Activated B cell treated with CpG ODN at 0.5 μM for 24 hours (primary cell): ENCODE measurements around the gene MLN. TPM values are rescaled to one million over a fixed set of nuclear protein-coding genes. Genes with fewer than 3 reads are reported as not detected.

Experiments used
- ATAC-seq: fragments of 200-7000 bp; cut with Tn5 transposase; one replicate; pipeline ENCODE4 v1.10.0; 2021; ENCODE audit warnings: low read depth, mild to moderate bottlenecking, moderate library complexity
- CTCF ChIA-PET: fragments of 350-600 bp; sonication (Branson Sonifier 250); formaldehyde crosslinking; loops from one replicate; lab custom pipeline; 2021; ENCODE audit warnings: antibody characterized with exemption; lab: Charles Lee
- POLR2A ChIA-PET: fragments of 350-600 bp; sonication (Branson Sonifier 250); formaldehyde crosslinking; loops from one replicate; lab custom pipeline; 2021; ENCODE audit warnings: antibody characterized with exemption; lab: Charles Lee
- DNase-seq: peaks from one replicate; pipeline ENCODE4 v3.0.0; 2022
- H3K27ac Mint-ChIP-seq: one replicate; pipeline ENCODE4 v1.8.0; 2020; ENCODE audit warnings: mixed read lengths
- H3K27me3 Mint-ChIP-seq: one replicate; pipeline ENCODE4 v1.8.0; 2021; ENCODE audit warnings: mixed read lengths
- H3K36me3 Mint-ChIP-seq: one replicate; pipeline ENCODE4 v1.8.0; 2021; ENCODE audit warnings: low read depth, mixed read lengths
- H3K4me1 Mint-ChIP-seq: one replicate; pipeline ENCODE4 v1.8.0; 2021; ENCODE audit warnings: mixed read lengths
- H3K4me3 Mint-ChIP-seq: one replicate; pipeline ENCODE4 v1.8.0; 2020; ENCODE audit warnings: mild to moderate bottlenecking, mixed read lengths
- H3K9me3 Mint-ChIP-seq: one replicate; pipeline ENCODE4 v1.8.0; 2020; ENCODE audit warnings: mixed read lengths
- CTCF ChIP-seq: fragments of 200-600 bp; IDR thresholded peaks from one replicate; pipeline ENCODE4 v1.8.0; 2022; ENCODE audit warnings: antibody characterized with exemption, mild to moderate bottlenecking
- intact Hi-C: fragments of 100-400 bp; cut with micrococcal nuclease; formaldehyde crosslinking; loops from one replicate; pipeline ENCODE4 v1.15.1; 2024
- total RNA-seq: library from RNA; stranded (reverse); gene quantifications from 2 replicates; pipeline ENCODE4 v1.2.3, GENCODE V29; 2022

Gene MLN
- total RNA-seq, 1 donor from 2014 or later, result not detected

- POLR2A ChIA-PET, result interaction anchor here (0.6 kb wide), 1 partner anchor 994 kb away, joined by 3 read pairs; no protein-coding TSS in a partner anchor
- no peaks in the 10 kb centered on the region for H3K36me3 Mint-ChIP-seq
- DNase-seq (no peak), ATAC-seq (peak; percentile 18)
- intact Hi-C loops, result no loop called here
- peaks cover 4% of the 10 kb centered on the region for H3K9me3 Mint-ChIP-seq
- no peak for TF ChIP-seq CTCF
- H3K27ac Mint-ChIP-seq, result no peak overlapping the region
- CTCF ChIA-PET, result no interaction called here
- peaks cover 18% of the 10 kb centered on the region for H3K27me3 Mint-ChIP-seq
- peaks cover 3% of the 10 kb centered on the region for H3K4me1 Mint-ChIP-seq
- no peak overlapping the region for H3K4me3 Mint-ChIP-seq
Observed at GRCh38 chr6:33840048-33840926, 36.5 kb upstream of the MLN start.

- Mint-ChIP-seq H3K27ac (no peak overlapping the region), H3K4me3 (no peak overlapping the region), H3K27me3 (peaks cover 18% of the 10 kb centered on the region), H3K4me1 (peaks cover 3% of the 10 kb centered on the region), H3K9me3 (peaks cover 4% of the 10 kb centered on the region), H3K36me3 (no peaks in the 10 kb centered on the region)
- no peak for ATAC-seq
- ChIA-PET CTCF (no interaction called here), POLR2A (interaction anchor here (0.6 kb wide), 1 partner anchor 306 kb away, joined by 10 read pairs; the partner anchor contains the start of gene GRM4)
- intact Hi-C loops, result no loop called here
- TF ChIP-seq CTCF, result no peak
- DNase-seq, result no peak
Observed at GRCh38 chr6:33839399-33840047, 35.7 kb upstream of the MLN start.

- no peak for DNase-seq
- no peak overlapping the region for H3K27ac Mint-ChIP-seq
- H3K36me3 Mint-ChIP-seq, result no peaks in the 10 kb centered on the region
- peaks cover 4% of the 10 kb centered on the region for H3K9me3 Mint-ChIP-seq
- no peak overlapping the region for H3K4me3 Mint-ChIP-seq
- ChIA-PET CTCF (no interaction called here), POLR2A (interaction anchor here (0.6 kb wide), 1 partner anchor 307 kb away, joined by 10 read pairs; the partner anchor contains the start of gene GRM4)
- peaks cover 3% of the 10 kb centered on the region for H3K4me1 Mint-ChIP-seq
- TF ChIP-seq CTCF, result no peak
- H3K27me3 Mint-ChIP-seq, result peaks cover 18% of the 10 kb centered on the region
- no peak for ATAC-seq
- intact Hi-C loops, result no loop called here
Observed at GRCh38 chr6:33838983-33839382, 35.2 kb upstream of the MLN start.

GRCh38 chr6:33837971-33838665, 34.3 kb upstream of the MLN start:
- DNase-seq, result no peak
- H3K27me3 Mint-ChIP-seq, result peaks cover 20% of the 10 kb centered on the region
- peaks cover 3% of the 10 kb centered on the region for H3K4me1 Mint-ChIP-seq
- ChIA-PET CTCF (no interaction called here), POLR2A (no interaction called here)
- no peak overlapping the region for H3K27ac Mint-ChIP-seq
- H3K9me3 Mint-ChIP-seq, result peaks cover 4% of the 10 kb centered on the region
- TF ChIP-seq CTCF, result no peak
- H3K36me3 Mint-ChIP-seq, result no peaks in the 10 kb centered on the region
- no peak overlapping the region for H3K4me3 Mint-ChIP-seq
- no peak for ATAC-seq
- intact Hi-C loops, result no loop called here
